K562 (cell line): Measurements from ENCODE around the gene TBP. TPM values are rescaled to one million over a fixed set of nuclear protein-coding genes. Genes with fewer than 3 reads are reported as not detected.

Experiments used
- ARHGAP35 ChIP-seq: fragments of 450-650 bp; IDR thresholded peaks from 2 replicates; pipeline ENCODE4 v1.6.1; 2018; ENCODE audit not compliant: partially characterized antibody
- BACH1 ChIP-seq: fragments of 200-800 bp; sonication (Bioruptor generic); IDR thresholded peaks from 2 replicates; pipeline ENCODE4 v1.6.1; 2016; ENCODE audit warnings: missing genetic modification characterization, missing compliant biosample characterization
- BCLAF1 ChIP-seq, 2 experiments: fragments of 450-650 bp in 1 of 2; IDR thresholded peaks; 2 replicates each; pipeline ENCODE4 v1.6.1; 2011 to 2017; ENCODE audit warnings: low read depth in 2 of 2, antibody characterized with exemption in 1 of 2, borderline replicate concordance in 1 of 2, low read length in 1 of 2, mild to moderate bottlenecking in 1 of 2, mixed read lengths in 1 of 2; ENCODE audit not compliant: control insufficient read depth in 1 of 2
- E2F4 ChIP-seq: sonication (generic); formaldehyde crosslinking; IDR thresholded peaks from 2 replicates; pipeline ENCODE4 v1.8.0; 2022; ENCODE audit warnings: mild to moderate bottlenecking, low read depth, missing genetic modification reagents
- ELF4 ChIP-seq: fragments of 450-650 bp; formaldehyde crosslinking; IDR thresholded peaks from 2 replicates; pipeline ENCODE4 v1.4.0; 2022; ENCODE audit warnings: missing genetic modification characterization
- ETV1 ChIP-seq: fragments of 450-650 bp; conservative IDR thresholded peaks from 2 replicates; pipeline ENCODE4 v1.6.1; 2016; ENCODE audit warnings: missing genetic modification characterization, control low read depth, low read depth, missing compliant biosample characterization
- KDM5B ChIP-seq: fragments of 200-600 bp; sonication (generic); IDR thresholded peaks from 2 replicates; pipeline ENCODE4 v1.6.1; 2012; ENCODE audit warnings: low read depth, mild to moderate bottlenecking, moderate library complexity, low read length, control low read depth, inconsistent platforms; ENCODE audit not compliant: insufficient replicate concordance
- LARP7 ChIP-seq: fragments of 450-650 bp; IDR thresholded peaks from 2 replicates; pipeline ENCODE4 v1.6.1; 2016
- PATZ1 ChIP-seq: fragments of 250-450 bp; sonication (Bioruptor Pico); IDR thresholded peaks from 2 replicates; pipeline ENCODE4 v1.5.0; 2020; ENCODE audit warnings: mild to moderate bottlenecking, borderline replicate concordance
- PHTF2 ChIP-seq: fragments of 250-450 bp; sonication (Bioruptor Pico); IDR thresholded peaks from 2 replicates; pipeline ENCODE4 v1.5.0; 2021; ENCODE audit warnings: mild to moderate bottlenecking
- RBM34 ChIP-seq: fragments of 200-400 bp; formaldehyde crosslinking; IDR thresholded peaks from 2 replicates; pipeline ENCODE4 v1.6.1; 2018; ENCODE audit warnings: low read length, borderline replicate concordance; ENCODE audit not compliant: insufficient read depth
- TBP ChIP-seq: optimal IDR thresholded peaks from 2 replicates; pipeline ENCODE3; 2011; ENCODE audit warnings: low read depth, low read length, improper control_type of control experiment
- TRIM28 ChIP-seq: fragments of 450-650 bp; IDR thresholded peaks from 2 replicates; pipeline ENCODE4 v1.6.1; 2017
- UBTF ChIP-seq, 2 experiments: IDR thresholded peaks; 2 replicates each; pipeline ENCODE4 v1.6.1; 2012; ENCODE audit warnings: improper control_type of control experiment in 2 of 2, low read depth in 2 of 2, low read length in 2 of 2, borderline replicate concordance in 1 of 2
- ZNF263 ChIP-seq: sonication (generic); formaldehyde crosslinking; IDR thresholded peaks from 2 replicates; pipeline ENCODE4 v1.8.0; 2022; ENCODE audit warnings: mild to moderate bottlenecking, missing genetic modification reagents, borderline replicate concordance
- ZNF75A ChIP-seq: fragments of 450-650 bp; formaldehyde crosslinking; IDR thresholded peaks from 2 replicates; pipeline ENCODE4 v1.4.0; 2020; ENCODE audit warnings: mild to moderate bottlenecking
- polyA plus RNA-seq, 8 experiments: library from polyadenylated mRNA; depleted of rRNA in 4 of 8; stranded (reverse) in 5 of 8; unstranded in 3 of 8; fragments of >200 nt; fragmentation: Nextera tagmentation in 2 of 8; fragmentation: Illumina TruSeq in 1 of 8; extraction: Ambion mirVana in 2 of 8; extraction: Trizol in 1 of 8; gene quantifications; 2 replicates each; pipeline versions ENCODE4 v1.2.1 to v1.2.3, GENCODE V29; 2011 to 2014; ENCODE audit warnings: inconsistent platforms in 1 of 8, missing spikeins in 1 of 8
- total RNA-seq, 7 experiments: library from RNA; depleted of rRNA in 6 of 7; stranded (reverse); fragments of >200 nt in 6 of 7; fragmentation: Illumina TruSeq in 2 of 7; extraction: Trizol in 2 of 7; gene quantifications; 2 replicates each; pipeline versions ENCODE4 v1.2.1 to v1.2.3, GENCODE V29; 2011 to 2021; ENCODE audit warnings: low replicate concordance in 1 of 7

Gene TBP
- total and polyA plus RNA-seq, 9 of the 15 experiments (the other 6 are each of a cell fraction or from before 2014, with no cell fraction given), result 28.5 to 86.1 (median 39.5) TPM

GRCh38 chr6:170584181-170584953 is 30.2 kb downstream of the TBP start, which contains the start of gene PDCD2 (continued):
- TF ChIP-seq UBTF (IDR thresholded peaks at IDR 0.05; ENCODE audit: borderline replicate concordance in 1 of 2, low read depth in 2 of 2, low read length in 2 of 2) (peak; percentile 97 to 98), ARHGAP35 (no peak), LARP7 (0 out of 2 replicates have a peak, but pooled peaks have one; percentile 14), RBM34 (peak; percentile 67; the same call in 1 of the 2 replicates), E2F4 (CRISPR knock-in tag) (no peak), PHTF2 (CRISPR knock-in tag) (no peak), PATZ1 (CRISPR knock-in tag) (no peak), TRIM28 (no peak), BACH1 (tag) (no peak), KDM5B (peak; percentile 81), ETV1 (peak; percentile 67), ZNF75A (CRISPR knock-in tag) (no peak), ELF4 (CRISPR knock-in tag) (0 out of 2 replicates have a peak, but pooled peaks have one; percentile 70), ZNF263 (CRISPR knock-in tag) (0 out of 2 replicates have a peak, but pooled peaks have one; percentile 17), BCLAF1 (IDR thresholded peaks at IDR 0.05; ENCODE audit: borderline replicate concordance in 1 of 2, control insufficient read depth in 1 of 2, low read depth in 2 of 2, low read length in 1 of 2) (peak in 1 of 2 experiments; percentile 97; a peak in 2 of 4 replicates), TBP (peak; percentile 81)
